H4 (cell line): ENCODE data around the gene C4A. TPM values are rescaled to one million over a fixed set of nuclear protein-coding genes. Genes with fewer than 3 reads are reported as not detected.
"Not testable (repeated sequence)": the region's sequence is repeated elsewhere in the genome, so short reads cannot be mapped to it uniquely, and the experiment has no call there.

Experiments used
- DNase-seq: peaks from one replicate; pipeline ENCODE4 v3.0.0-alpha.2; 2015; ENCODE audit warnings: low spot score
- total RNA-seq: library from RNA; depleted of rRNA; stranded (reverse); fragments of >200 nt; shearing (Covaris generic); gene quantifications from 2 replicates; pipeline ENCODE4 v1.2.3, GENCODE V29; 2014

The C4A gene
- total RNA-seq, 1 experiment from 2014 or later: 8.5 TPM

GRCh38 chr6:32022100-32022499 is 40.2 kb downstream of the C4A start:
- DNase-seq: not testable (repeated sequence)

GRCh38 chr6:32028631-32029030 is 46.8 kb downstream of the C4A start:
- DNase-seq: not testable (repeated sequence)

- not testable (repeated sequence) for DNase-seq
Measured at GRCh38 chr6:32029553-32029952, 47.7 kb downstream of the C4A start.

GRCh38 chr6:32035283-32036013 is 53.6 kb downstream of the C4A start:
- not testable (repeated sequence) for DNase-seq

GRCh38 chr6:32037136-32037535 is 55.3 kb downstream of the C4A start:
- not testable (repeated sequence) for DNase-seq

GRCh38 chr6:32037598-32038524 is 56.0 kb downstream of the C4A start, which contains the start of gene CYP21A2:
Gene CYP21A2 (plus strand): TSS chr6:32038415. CDS start chr6:32038423, 8 bp downstream.
- not testable (repeated sequence) for DNase-seq

GRCh38 chr6:32038878-32039277 is 57.0 kb downstream of the C4A start:
- DNase-seq: not testable (repeated sequence)

- not testable (repeated sequence) for DNase-seq
Measured at GRCh38 chr6:32039321-32040274, 57.7 kb downstream of the C4A start.

GRCh38 chr6:32040299-32041049 is 58.6 kb downstream of the C4A start:
- not testable (repeated sequence) for DNase-seq

GRCh38 chr6:32041050-32041321 is 59.1 kb downstream of the C4A start:
- not testable (repeated sequence) for DNase-seq

GRCh38 chr6:32041385-32041784 is 59.5 kb downstream of the C4A start:
- not testable (repeated sequence) for DNase-seq

GRCh38 chr6:32042276-32042675 is 60.4 kb downstream of the C4A start:
- not testable (repeated sequence) for DNase-seq

- not testable (repeated sequence) for DNase-seq
Measured at GRCh38 chr6:32043589-32044380, 61.9 kb downstream of the C4A start.

- DNase-seq: not testable (repeated sequence)
Measured at GRCh38 chr6:32044916-32045315, 63.1 kb downstream of the C4A start.

- no peak for DNase-seq
Measured at GRCh38 chr6:32045811-32046449, 64.1 kb downstream of the C4A start.

GRCh38 chr6:32046450-32047083 is 64.7 kb downstream of the C4A start:
- DNase-seq: no peak

- no peak for DNase-seq
Measured at GRCh38 chr6:32047084-32047478, 65.2 kb downstream of the C4A start.

GRCh38 chr6:32047539-32047854 is 65.6 kb downstream of the C4A start:
- DNase-seq: no peak
